A204.1 (cell line): ENCODE measurements around the gene DAB1.
"Not testable (repeated sequence)": the region's sequence is repeated elsewhere in the genome, so short reads cannot be mapped to it uniquely, and the experiment has no call there.

Experiments used
- FAIRE-seq: peaks from 2 replicates; lab custom pipeline; 2012; peaks lifted over from hg19 to GRCh38; lab: Jason Lieb, UNC

Gene DAB1

DNA sequence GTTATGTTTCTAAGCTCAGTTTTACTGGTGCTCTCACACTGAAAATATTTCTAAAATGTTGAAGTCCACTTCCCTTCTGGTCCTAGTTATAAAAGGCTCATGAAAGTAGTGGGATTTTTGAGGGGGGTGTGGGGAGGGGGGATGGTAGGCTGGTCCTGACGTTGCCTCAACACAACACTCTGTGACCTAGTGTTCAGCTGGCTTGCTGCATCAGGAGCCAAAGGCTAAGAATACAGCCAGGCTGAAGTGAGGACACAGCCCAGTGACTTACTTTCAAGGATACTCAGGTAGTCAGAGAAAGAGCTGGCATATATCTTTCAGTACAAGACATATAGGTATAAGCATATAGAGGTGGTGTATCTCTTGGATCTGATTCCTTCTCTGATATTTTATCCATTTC is 306.1 kb downstream of the DAB1 start:
- FAIRE-seq: no peak

- no peak for FAIRE-seq
Observed at GRCh38 chr1:57116871-57117270, 307.0 kb downstream of the DAB1 start.

DNA sequence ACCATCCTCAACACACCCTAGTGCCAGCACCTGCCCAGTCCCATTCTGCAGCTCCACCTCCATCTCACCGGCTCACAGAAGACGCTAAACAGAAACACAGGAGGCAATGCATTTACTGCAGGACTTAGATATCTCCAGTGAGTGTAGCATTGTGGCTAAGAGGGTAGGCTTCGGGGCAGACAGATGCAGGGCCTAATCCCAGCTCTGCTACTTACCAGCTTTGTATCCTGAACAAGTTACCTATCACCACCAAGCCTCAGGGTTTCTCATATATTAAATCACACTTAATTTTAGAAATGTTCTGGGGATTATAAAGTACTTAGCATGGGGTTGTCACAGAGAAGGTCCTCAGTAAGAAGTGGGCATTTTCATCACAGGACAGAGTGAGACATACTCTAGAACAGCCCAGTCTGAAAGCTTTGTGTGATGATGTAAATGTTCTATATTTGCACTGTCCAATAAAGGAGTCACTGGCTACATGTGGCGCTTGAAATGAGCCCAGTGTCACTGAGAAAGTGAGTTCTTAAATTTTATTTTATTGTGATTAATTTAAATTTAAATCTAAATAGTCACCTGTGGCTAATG is 308.7 kb downstream of the DAB1 start:
- FAIRE-seq: no peak

- no peak for FAIRE-seq
Observed at GRCh38 chr1:57112148-57112547, 311.7 kb downstream of the DAB1 start.

DNA sequence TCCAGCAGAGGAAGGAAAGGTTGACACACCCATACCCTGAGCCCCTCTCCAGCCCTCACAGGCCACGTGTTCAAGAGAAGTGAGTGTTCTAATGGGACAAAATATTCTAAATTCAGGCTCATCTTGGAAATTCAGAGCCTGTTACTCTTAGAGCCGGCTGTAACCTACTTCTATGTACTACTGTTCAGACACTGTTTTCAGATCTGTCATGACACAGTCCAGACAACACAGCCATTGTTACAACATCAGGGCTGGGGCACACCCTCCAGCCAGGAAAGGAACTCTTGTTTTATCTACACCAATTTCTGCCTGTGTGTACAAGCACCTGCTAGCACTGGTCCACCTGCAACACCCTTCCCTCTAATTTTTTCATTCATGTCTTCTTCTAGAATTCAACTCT is 312.7 kb downstream of the DAB1 start:
- FAIRE-seq: no peak

GRCh38 chr1:57109883-57110282 is 314.0 kb downstream of the DAB1 start:
- no peak for FAIRE-seq

DNA sequence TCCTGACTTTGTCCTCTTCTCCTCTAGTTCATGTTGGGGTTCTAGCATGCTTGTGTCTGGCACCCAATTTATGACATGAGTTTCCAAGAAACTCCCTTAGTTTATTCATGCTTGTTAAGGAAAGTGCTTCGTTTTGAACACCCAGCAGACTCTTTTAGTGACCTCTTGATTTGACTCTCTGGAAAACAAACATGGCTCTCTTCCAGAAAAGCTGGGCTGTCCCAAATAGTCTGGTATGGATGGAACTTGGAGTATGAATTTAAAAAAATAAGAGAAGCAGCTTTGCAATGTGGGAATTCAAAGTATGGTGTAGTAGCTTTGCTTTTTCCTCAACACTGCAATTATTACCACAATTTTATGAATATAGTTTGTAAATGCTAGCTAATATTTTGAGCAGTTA is 314.6 kb downstream of the DAB1 start:
- no peak for FAIRE-seq

DNA sequence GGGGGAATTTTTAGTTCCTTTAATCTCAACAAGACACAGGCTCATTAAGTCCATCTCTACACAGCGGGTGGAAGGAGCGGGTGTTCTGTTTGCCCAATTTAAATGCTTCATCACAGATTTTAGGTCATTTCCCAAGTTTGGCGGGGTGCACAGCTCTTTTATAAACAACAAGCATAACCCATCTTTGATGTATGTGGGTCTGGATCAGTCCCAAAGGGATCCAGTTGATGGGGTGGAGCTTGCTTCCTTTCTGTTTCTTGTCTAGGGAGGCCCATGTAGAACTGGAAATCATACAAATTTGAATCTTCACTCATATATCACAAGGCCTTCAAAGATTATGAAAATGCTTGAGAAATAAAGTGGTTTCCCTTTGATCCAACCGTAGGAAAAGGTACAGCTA is 317.6 kb downstream of the DAB1 start:
- FAIRE-seq: no peak

DNA sequence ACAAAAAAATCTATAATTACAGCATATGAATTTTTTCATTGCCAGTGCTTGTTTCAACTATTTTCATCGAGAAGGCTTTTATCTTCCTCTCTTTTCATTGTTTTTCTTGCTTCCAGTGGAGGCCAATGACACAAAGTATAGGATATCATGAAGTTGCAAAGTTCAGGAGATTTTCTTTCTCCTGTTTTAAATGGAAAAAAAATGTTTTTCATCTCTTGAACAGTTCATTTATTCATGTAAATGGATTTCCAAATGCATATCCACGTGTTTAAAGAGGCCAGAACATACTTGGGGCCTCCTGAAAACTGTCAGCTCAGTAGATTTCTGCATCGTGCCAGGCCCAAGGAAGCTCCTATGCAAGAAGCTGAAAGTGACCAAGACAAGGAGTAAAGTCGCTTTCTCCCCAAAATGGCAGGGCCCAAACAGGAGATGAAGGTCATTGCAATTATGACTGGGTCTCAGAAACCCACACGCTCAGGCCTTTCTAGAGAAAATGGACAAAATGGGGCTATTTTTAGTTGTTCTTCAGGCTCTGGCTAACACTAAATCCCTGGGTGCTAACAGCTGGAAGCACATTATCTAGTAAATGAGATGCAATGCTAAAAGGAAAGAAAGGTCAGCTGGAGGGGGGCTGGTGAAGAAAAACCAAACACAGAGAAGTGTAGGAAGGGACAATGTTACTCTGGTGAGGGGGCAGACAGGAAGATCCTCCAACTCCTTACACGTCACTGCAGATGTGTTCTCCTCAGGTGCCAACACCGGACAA is 321.1 kb downstream of the DAB1 start:
- FAIRE-seq: no peak

- FAIRE-seq: no peak
Observed at GRCh38 chr1:57101209-57101608, 322.7 kb downstream of the DAB1 start.

GRCh38 chr1:57094749-57095148 is 329.1 kb downstream of the DAB1 start:
- no peak for FAIRE-seq

- no peak for FAIRE-seq
Observed at GRCh38 chr1:57093122-57093521, 330.7 kb downstream of the DAB1 start.

DNA sequence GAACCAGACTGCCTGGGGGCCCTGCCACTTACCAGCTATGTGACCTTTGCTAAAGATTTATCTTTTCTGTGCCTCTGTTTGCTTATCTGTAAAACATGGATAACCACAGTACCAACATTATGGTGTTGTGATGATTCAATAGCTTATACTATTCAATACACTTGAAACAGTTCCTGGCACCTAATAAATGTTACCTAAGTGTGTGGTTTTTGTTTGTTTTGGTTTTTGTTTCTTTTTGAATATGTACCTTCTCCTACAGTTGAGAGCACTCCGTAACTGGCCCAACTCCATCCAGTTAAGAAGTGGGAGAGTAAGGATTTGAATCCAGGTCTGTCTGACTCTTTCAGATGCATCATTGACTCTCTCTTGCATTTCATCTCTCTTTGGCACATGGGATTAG is 332.2 kb downstream of the DAB1 start:
- FAIRE-seq: no peak

- no peak for FAIRE-seq
Observed at GRCh38 chr1:57089855-57090254, 334.0 kb downstream of the DAB1 start.

DNA sequence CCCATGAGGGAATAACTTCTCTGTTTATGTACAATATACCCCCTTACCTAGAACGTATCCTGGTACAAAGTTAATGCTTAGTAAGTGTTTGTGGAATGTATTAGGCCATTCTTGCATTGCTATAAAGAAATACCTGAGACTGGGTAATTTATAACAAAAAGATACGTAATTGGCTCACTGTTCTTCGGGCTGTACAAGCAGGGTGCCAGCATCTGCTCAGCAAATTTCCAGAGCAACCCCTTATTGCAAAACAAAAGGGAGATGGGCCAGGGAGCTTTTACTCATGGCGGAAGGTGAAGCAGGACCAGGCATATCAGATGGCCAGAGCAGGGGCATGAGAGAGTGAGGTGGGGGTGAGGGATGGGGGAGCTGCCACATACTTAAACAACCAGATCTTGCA is 334.6 kb downstream of the DAB1 start:
- no peak for FAIRE-seq

- no peak for FAIRE-seq
Observed at GRCh38 chr1:57088653-57089052, 335.2 kb downstream of the DAB1 start.

DNA sequence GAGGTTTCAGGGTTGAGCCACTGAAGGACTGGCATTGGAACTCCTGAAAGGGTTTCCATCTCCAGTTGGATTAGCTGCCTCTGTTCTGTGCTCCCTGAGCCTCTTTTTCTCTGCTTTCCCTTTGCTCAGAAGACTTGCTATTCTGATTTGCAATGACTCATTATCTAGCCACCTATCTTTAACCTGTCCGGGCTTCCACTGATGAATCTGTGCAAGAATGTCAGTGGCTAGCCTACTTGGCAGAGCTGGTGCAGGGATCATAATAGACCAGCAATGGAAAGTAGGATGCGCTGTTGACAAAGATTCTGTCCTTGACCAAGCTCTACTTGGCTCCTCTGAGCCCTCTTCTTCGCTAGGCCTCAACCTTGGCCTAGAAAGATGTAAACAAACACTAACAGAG is 336.2 kb downstream of the DAB1 start:
- FAIRE-seq: not testable (repeated sequence)

DNA sequence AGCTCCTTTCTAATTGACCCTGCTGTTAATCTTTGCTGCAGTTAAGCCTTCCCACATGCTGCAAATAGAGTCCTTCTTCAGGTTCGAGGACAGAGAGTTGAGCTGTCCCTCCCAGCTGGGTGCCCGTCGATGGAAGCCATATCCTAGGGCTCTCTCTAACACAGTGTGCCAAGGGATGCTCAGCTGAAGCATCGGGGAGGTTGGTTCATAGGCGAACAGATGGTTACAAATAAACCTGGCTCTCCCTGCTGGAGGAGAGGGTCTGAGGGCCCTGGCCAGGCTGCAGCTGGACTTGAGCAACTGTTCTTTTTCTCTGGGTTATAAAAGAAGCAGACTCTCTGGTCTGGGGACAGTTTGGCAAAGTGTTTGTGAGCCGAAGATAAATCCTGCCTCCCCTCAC is 337.7 kb downstream of the DAB1 start:
- no peak for FAIRE-seq

GRCh38 chr1:57084701-57085100 is 339.2 kb downstream of the DAB1 start:
- no peak for FAIRE-seq

- no peak for FAIRE-seq
Observed at GRCh38 chr1:57082711-57083439, 341.0 kb downstream of the DAB1 start.

DNA sequence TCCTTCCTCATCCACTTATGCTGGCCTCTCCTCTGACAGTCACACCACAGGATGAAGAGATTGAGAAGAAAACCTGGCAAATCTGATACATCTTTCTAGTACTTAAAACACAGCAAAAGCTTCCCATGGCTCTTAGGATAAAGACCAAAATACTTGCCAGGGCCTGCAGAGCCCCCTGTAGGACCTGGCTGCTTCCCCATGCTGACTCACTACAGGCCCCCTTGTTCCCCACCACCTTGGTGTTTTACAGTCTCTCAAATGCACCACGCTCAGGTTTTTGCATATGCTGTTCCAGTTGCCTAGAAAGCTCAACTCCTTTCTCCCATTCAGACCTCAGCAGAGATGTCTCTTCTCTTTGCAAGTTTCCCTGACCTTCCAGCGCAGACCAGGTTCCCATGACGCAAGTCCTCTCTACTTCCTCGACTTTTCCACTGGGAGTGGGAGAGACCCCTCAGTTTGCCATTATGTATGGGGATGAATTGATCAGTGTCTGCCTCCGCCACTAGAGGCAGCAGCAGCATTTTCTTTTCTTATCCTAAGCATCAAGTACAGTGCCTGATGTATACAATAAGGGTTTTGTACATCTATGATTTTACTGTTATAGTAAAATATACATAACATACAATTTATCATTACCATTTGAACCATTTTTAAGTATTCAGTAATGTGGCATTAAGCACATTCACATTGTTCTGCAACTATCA is 344.3 kb downstream of the DAB1 start:
- FAIRE-seq: no peak

GRCh38 chr1:57072401-57073110 is 351.3 kb downstream of the DAB1 start:
- no peak for FAIRE-seq
